ENCODE data around the gene UVRAG. TPM values are rescaled to one million over a fixed set of nuclear protein-coding genes. Genes with fewer than 3 reads are reported as not detected.

Gene UVRAG
- total RNA-seq, 1 experiment from 2014 or later, result 29.5 TPM

DNA sequence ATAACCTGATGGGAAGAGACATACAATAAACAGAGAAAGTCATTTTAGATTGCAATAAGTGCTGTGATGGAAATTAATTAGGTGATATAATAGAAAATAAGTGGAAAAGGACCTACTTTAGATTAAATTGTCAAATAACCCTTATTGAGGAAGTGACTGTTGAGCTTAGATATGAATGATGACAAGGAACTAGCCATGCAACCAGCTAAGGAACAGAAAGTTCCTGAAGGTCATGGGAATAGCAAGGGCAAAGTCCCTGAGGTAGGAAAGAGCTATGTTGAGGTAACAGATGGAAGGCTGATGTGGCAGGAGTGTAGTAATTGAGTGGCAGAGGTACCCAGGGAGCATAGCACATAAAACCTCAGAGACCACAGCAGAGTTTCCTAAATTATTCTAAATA, 256.1 kb downstream of the UVRAG start:
- no peak for DNase-seq (ENCODE audit: low read depth, low spot score)
- no peaks in the 10 kb centered on the region for H3K4me1 ChIP-seq (ENCODE audit: control insufficient read depth, insufficient read depth, low read length)
- POLR2A ChIA-PET, result interaction anchor here (0.6 kb wide), 1 partner anchor 249 kb away, joined by 19 read pairs; no protein-coding TSS in a partner anchor
- CTCF ChIA-PET, result no interaction called here
- TF ChIP-seq POLR2AphosphoS5 (IDR thresholded peaks at IDR 0.05; ENCODE audit: low read depth, low read length) (no peak), SIN3A (IDR thresholded peaks at IDR 0.05; ENCODE audit: borderline replicate concordance, insufficient read depth, low read depth, low read length) (no peak), TCF7L2 (IDR thresholded peaks at IDR 0.05; ENCODE audit: low read depth, low read length) (no peak)
- TF ChIP-seq, protein P1, sequence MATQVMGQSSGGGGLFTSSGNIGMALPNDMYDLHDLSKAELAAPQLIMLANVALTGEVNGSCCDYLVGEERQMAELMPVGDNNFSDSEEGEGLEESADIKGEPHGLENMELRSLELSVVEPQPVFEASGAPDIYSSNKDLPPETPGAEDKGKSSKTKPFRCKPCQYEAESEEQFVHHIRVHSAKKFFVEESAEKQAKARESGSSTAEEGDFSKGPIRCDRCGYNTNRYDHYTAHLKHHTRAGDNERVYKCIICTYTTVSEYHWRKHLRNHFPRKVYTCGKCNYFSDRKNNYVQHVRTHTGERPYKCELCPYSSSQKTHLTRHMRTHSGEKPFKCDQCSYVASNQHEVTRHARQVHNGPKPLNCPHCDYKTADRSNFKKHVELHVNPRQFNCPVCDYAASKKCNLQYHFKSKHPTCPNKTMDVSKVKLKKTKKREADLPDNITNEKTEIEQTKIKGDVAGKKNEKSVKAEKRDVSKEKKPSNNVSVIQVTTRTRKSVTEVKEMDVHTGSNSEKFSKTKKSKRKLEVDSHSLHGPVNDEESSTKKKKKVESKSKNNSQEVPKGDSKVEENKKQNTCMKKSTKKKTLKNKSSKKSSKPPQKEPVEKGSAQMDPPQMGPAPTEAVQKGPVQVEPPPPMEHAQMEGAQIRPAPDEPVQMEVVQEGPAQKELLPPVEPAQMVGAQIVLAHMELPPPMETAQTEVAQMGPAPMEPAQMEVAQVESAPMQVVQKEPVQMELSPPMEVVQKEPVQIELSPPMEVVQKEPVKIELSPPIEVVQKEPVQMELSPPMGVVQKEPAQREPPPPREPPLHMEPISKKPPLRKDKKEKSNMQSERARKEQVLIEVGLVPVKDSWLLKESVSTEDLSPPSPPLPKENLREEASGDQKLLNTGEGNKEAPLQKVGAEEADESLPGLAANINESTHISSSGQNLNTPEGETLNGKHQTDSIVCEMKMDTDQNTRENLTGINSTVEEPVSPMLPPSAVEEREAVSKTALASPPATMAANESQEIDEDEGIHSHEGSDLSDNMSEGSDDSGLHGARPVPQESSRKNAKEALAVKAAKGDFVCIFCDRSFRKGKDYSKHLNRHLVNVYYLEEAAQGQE (IDR thresholded peaks at IDR 0.05; ENCODE audit: insufficient read depth in 1 of 2, low read depth in 2 of 2, low read length in 1 of 2), result no peak
- TF ChIP-seq, protein P2, sequence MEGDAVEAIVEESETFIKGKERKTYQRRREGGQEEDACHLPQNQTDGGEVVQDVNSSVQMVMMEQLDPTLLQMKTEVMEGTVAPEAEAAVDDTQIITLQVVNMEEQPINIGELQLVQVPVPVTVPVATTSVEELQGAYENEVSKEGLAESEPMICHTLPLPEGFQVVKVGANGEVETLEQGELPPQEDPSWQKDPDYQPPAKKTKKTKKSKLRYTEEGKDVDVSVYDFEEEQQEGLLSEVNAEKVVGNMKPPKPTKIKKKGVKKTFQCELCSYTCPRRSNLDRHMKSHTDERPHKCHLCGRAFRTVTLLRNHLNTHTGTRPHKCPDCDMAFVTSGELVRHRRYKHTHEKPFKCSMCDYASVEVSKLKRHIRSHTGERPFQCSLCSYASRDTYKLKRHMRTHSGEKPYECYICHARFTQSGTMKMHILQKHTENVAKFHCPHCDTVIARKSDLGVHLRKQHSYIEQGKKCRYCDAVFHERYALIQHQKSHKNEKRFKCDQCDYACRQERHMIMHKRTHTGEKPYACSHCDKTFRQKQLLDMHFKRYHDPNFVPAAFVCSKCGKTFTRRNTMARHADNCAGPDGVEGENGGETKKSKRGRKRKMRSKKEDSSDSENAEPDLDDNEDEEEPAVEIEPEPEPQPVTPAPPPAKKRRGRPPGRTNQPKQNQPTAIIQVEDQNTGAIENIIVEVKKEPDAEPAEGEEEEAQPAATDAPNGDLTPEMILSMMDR (IDR thresholded peaks at IDR 0.05), result no peak
- no peak overlapping the region for H3K27ac ChIP-seq (ENCODE audit: low read length)
- no peak overlapping the region for H3K4me3 ChIP-seq (ENCODE audit: low read depth in 2 of 2, low read length in 2 of 2)
- no TSS peak for BruUV-seq (replicated peaks)
- intact Hi-C loops (cut with micrococcal nuclease; ENCODE audit: unreplicated experiment), result no loop called here
- in situ Hi-C loops (cut with HindIII; ENCODE audit: low pct_unique_long_range_greater_than_20kb, low sequenced_read_pairs), result no loop called here
- no peak for ATAC-seq
- no peaks in the 10 kb centered on the region for H3K36me3 ChIP-seq (ENCODE audit: control insufficient read depth, insufficient read depth, low read length)
- H3K9me3 ChIP-seq (ENCODE audit: control insufficient read depth, insufficient read depth, low read depth, low read length), result no peaks in the 10 kb centered on the region
- H3K27me3 ChIP-seq (ENCODE audit: control insufficient read depth, insufficient read depth, low read length), result no peaks in the 10 kb centered on the region

DNA sequence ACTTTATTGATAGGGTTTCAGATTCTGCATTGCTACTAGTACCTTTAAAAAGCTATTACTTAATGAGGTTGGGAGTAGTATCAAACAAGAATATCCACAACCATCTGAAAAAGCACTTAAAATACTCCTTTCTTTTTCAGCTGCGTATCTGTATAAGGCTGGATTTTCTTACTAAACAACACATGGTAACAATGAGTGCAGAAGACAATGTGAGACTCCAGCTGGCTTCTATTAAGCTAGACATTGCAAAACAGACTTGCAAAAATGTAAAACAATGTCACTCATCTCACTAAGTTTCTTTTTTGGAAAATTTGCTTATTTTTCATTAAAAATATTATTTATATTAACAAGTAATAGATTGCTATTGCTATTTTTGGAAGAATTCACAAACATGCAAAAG, 258.7 kb downstream of the UVRAG start:
- no peak overlapping the region for H3K27ac ChIP-seq (ENCODE audit: low read length)
- no peak overlapping the region for H3K4me3 ChIP-seq (ENCODE audit: low read depth in 2 of 2, low read length in 2 of 2)
- in situ Hi-C loops (cut with HindIII; ENCODE audit: low pct_unique_long_range_greater_than_20kb, low sequenced_read_pairs), result no loop called here
- no peaks in the 10 kb centered on the region for H3K4me1 ChIP-seq (ENCODE audit: control insufficient read depth, insufficient read depth, low read length)
- ChIA-PET CTCF (no interaction called here), POLR2A (no interaction called here)
- H3K36me3 ChIP-seq (ENCODE audit: control insufficient read depth, insufficient read depth, low read length), result no peaks in the 10 kb centered on the region
- BruUV-seq (replicated peaks), result no TSS peak
- H3K27me3 ChIP-seq (ENCODE audit: control insufficient read depth, insufficient read depth, low read length), result no peaks in the 10 kb centered on the region
- intact Hi-C loops (cut with micrococcal nuclease; ENCODE audit: unreplicated experiment), result no loop called here
- H3K9me3 ChIP-seq (ENCODE audit: control insufficient read depth, insufficient read depth, low read depth, low read length), result no peaks in the 10 kb centered on the region
- TF ChIP-seq, protein P2 (IDR thresholded peaks at IDR 0.05), result no peak
- TF ChIP-seq, protein P1 (IDR thresholded peaks at IDR 0.05; ENCODE audit: insufficient read depth in 1 of 2, low read depth in 2 of 2, low read length in 1 of 2), result no peak
- TF ChIP-seq SIN3A (IDR thresholded peaks at IDR 0.05; ENCODE audit: borderline replicate concordance, insufficient read depth, low read depth, low read length) (no peak), POLR2AphosphoS5 (IDR thresholded peaks at IDR 0.05; ENCODE audit: low read depth, low read length) (no peak), TCF7L2 (IDR thresholded peaks at IDR 0.05; ENCODE audit: low read depth, low read length) (no peak)
- ATAC-seq, result no peak
- no peak for DNase-seq (ENCODE audit: low read depth, low spot score)

Measured in Panc1 (cell line).